Mesothelial cell of epicardium (in vitro differentiated cells): ENCODE data around the gene FYN. TPM values are rescaled to one million over a fixed set of nuclear protein-coding genes. Genes with fewer than 3 reads are reported as not detected.

Source experiments
- DNase-seq, 2 experiments: peaks; one replicate each; pipeline ENCODE4 v3.0.0; 2021; ENCODE audit warnings: low spot score in 2 of 2; ENCODE audit not compliant: unreplicated experiment in 2 of 2
- H3K27ac Mint-ChIP-seq: 2 replicates; pipeline ENCODE4 v1.8.0; 2021; ENCODE audit warnings: mixed read lengths
- H3K27me3 Mint-ChIP-seq: 2 replicates; pipeline ENCODE4 v1.8.0; 2021; ENCODE audit warnings: low read depth, mixed read lengths
- H3K36me3 Mint-ChIP-seq: 2 replicates; pipeline ENCODE4 v1.8.0; 2021; ENCODE audit warnings: mixed read lengths
- H3K4me1 Mint-ChIP-seq: 2 replicates; pipeline ENCODE4 v1.8.0; 2021; ENCODE audit warnings: mixed read lengths
- H3K4me3 Mint-ChIP-seq: 2 replicates; pipeline ENCODE4 v1.8.0; 2021; ENCODE audit warnings: mild to moderate bottlenecking, moderate library complexity, mixed read lengths
- H3K9me3 Mint-ChIP-seq: 2 replicates; pipeline ENCODE4 v1.8.0; 2021; ENCODE audit warnings: mixed read lengths
- total RNA-seq: library from RNA; stranded (reverse); gene quantifications from 3 replicates; pipeline ENCODE4 v1.2.1, GENCODE V29; 2021
- TF ChIP-seq, protein P1 (sequence below): fragments of 200-600 bp; sonication (generic); IDR thresholded peaks from one replicate; pipeline ENCODE4 v1.5.0; 2021; ENCODE audit warnings: antibody characterized with exemption; ENCODE audit not compliant: unreplicated experiment

FYN gene
- total RNA-seq, 1 donor from 2014 or later, result 115 TPM

GRCh38 chr6:111750753-111751673 lies 122.2 kb downstream of the FYN start:
- Mint-ChIP-seq H3K9me3 (peaks cover 4% of the 10 kb centered on the region), H3K36me3 (peaks cover 8% of the 10 kb centered on the region), H3K27me3 (no peaks in the 10 kb centered on the region), H3K27ac (no peak overlapping the region), H3K4me1 (peaks cover 10% of the 10 kb centered on the region), H3K4me3 (no peak overlapping the region)
- DNase-seq, result no peak
- TF ChIP-seq, protein P1, sequence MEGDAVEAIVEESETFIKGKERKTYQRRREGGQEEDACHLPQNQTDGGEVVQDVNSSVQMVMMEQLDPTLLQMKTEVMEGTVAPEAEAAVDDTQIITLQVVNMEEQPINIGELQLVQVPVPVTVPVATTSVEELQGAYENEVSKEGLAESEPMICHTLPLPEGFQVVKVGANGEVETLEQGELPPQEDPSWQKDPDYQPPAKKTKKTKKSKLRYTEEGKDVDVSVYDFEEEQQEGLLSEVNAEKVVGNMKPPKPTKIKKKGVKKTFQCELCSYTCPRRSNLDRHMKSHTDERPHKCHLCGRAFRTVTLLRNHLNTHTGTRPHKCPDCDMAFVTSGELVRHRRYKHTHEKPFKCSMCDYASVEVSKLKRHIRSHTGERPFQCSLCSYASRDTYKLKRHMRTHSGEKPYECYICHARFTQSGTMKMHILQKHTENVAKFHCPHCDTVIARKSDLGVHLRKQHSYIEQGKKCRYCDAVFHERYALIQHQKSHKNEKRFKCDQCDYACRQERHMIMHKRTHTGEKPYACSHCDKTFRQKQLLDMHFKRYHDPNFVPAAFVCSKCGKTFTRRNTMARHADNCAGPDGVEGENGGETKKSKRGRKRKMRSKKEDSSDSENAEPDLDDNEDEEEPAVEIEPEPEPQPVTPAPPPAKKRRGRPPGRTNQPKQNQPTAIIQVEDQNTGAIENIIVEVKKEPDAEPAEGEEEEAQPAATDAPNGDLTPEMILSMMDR, result no peak

- TF ChIP-seq, protein P1, result no peak
- H3K27ac Mint-ChIP-seq, result no peak overlapping the region
- H3K27me3 Mint-ChIP-seq, result no peaks in the 10 kb centered on the region
- H3K36me3 Mint-ChIP-seq, result peaks cover 8% of the 10 kb centered on the region
- H3K4me1 Mint-ChIP-seq, result peaks cover 10% of the 10 kb centered on the region
- H3K4me3 Mint-ChIP-seq, result no peak overlapping the region
- DNase-seq, result no peak
- peaks cover 4% of the 10 kb centered on the region for H3K9me3 Mint-ChIP-seq
Observed at GRCh38 chr6:111750153-111750552, 123.1 kb downstream of the FYN start.

- Mint-ChIP-seq H3K36me3 (peaks cover 8% of the 10 kb centered on the region), H3K27ac (peak overlapping the region; percentile 19), H3K27me3 (no peaks in the 10 kb centered on the region), H3K4me1 (peaks cover 13% of the 10 kb centered on the region), H3K9me3 (peaks cover 4% of the 10 kb centered on the region), H3K4me3 (no peak overlapping the region)
- DNase-seq, result no peak
- TF ChIP-seq, protein P1, result no peak
Observed at GRCh38 chr6:111748231-111748647, 125.0 kb downstream of the FYN start.

GRCh38 chr6:111747829-111748228 lies 125.4 kb downstream of the FYN start:
- peak overlapping the region; percentile 19 for H3K27ac Mint-ChIP-seq
- TF ChIP-seq, protein P1, result no peak
- DNase-seq, result no peak
- peaks cover 13% of the 10 kb centered on the region for H3K4me1 Mint-ChIP-seq
- H3K9me3 Mint-ChIP-seq, result peaks cover 4% of the 10 kb centered on the region
- H3K4me3 Mint-ChIP-seq, result no peak overlapping the region
- peaks cover 8% of the 10 kb centered on the region for H3K36me3 Mint-ChIP-seq
- H3K27me3 Mint-ChIP-seq, result no peaks in the 10 kb centered on the region

GRCh38 chr6:111747396-111747795 lies 125.9 kb downstream of the FYN start:
- TF ChIP-seq, protein P1, result no peak
- Mint-ChIP-seq H3K36me3 (peaks cover 11% of the 10 kb centered on the region), H3K4me1 (peaks cover 13% of the 10 kb centered on the region), H3K27me3 (no peaks in the 10 kb centered on the region), H3K4me3 (no peak overlapping the region), H3K9me3 (peaks cover 4% of the 10 kb centered on the region), H3K27ac (peak overlapping the region; percentile 19)
- DNase-seq, result no peak
